ENCODE measurements around the gene GALNT14. TPM values are rescaled to one million over a fixed set of nuclear protein-coding genes. Genes with fewer than 3 reads are reported as not detected.

The GALNT14 gene
- total and polyA plus RNA-seq, 10 of the 15 experiments (the other 5 are each of a cell fraction or from before 2014, with no cell fraction given), result 3.7 to 17.8 (median 6.0) TPM

- 14% methylated on average over 6 of the region's 6 CpGs for WGBS (ENCODE audit: insufficient coverage, insufficient replicate concordance, low lambda C conversion rate, missing lambda C conversion rate)
- Histone ChIP-seq H3K27me3 (replicated peaks in 1 of 2; ENCODE audit: control insufficient read depth in 2 of 2, insufficient read depth in 2 of 2, low read length in 1 of 2) (no peaks in the 10 kb centered on the region; a peak in 1 of 4 replicates), H2AFZ (ENCODE audit: control insufficient read depth, low read depth, low read length) (no peak overlapping the region), H4K20me1 (ENCODE audit: control insufficient read depth, insufficient read depth) (no peaks in the 10 kb centered on the region), H3K9ac (ENCODE audit: control insufficient read depth, insufficient read depth, low read length) (no peak overlapping the region), H3K36me3 (ENCODE audit: control insufficient read depth in 2 of 2, insufficient read depth in 2 of 2, low read length in 1 of 2) (no peaks in the 10 kb centered on the region), H3K4me3 (no peak overlapping the region), H3K4me2 (ENCODE audit: control insufficient read depth, insufficient read depth) (no peak overlapping the region), H3K27ac (ENCODE audit: control insufficient read depth, insufficient read depth) (no peak overlapping the region), H3K79me2 (ENCODE audit: control insufficient read depth, insufficient read depth, low read length) (no peaks in the 10 kb centered on the region), H3K4me1 (ENCODE audit: control insufficient read depth, insufficient read depth, low read length) (no peaks in the 10 kb centered on the region), H3K9me3 (replicated peaks; ENCODE audit: control insufficient read depth, insufficient read depth, low read length) (peaks cover 2% of the 10 kb centered on the region; the same call in 1 of the 3 replicates)
- FAIRE-seq (no peak), DNase-seq (ENCODE audit: low read depth, low spot score) (no peak), ATAC-seq (peak; percentile 67)
- ChIA-PET POLR2A (no interaction called here), SMC1A (ENCODE audit: uncharacterized antibody, unreplicated experiment) (interaction anchor here (0.9 to 2.9 kb wide), 4 partner anchors 19 to 439 kb away, joined by 3 to 10 read pairs (median 3); no protein-coding TSS in a partner anchor), CTCF (interaction anchor here (1.2 to 3.4 kb wide), 5 partner anchors 12 to 180 kb away, joined by 3 to 14 read pairs (median 5); partner anchors contain the start of gene GALNT14), RAD21 (ENCODE audit: unreplicated experiment) (interaction anchor here (0.7 kb wide), 1 partner anchor 185 kb away, joined by 3 read pairs; no protein-coding TSS in a partner anchor)
- intact Hi-C loops (cut with micrococcal nuclease; ENCODE audit: unreplicated experiment) (no loop called here), in situ Hi-C loops (cut with MboI) (loop anchor here (25.0 kb wide), 1 partner anchor 988 kb away; no protein-coding TSS in a partner anchor)
- no TSS peak for BruUV-seq (replicated peaks)
- no peak for TF ChIP-seq SKIL (IDR thresholded peaks at IDR 0.05; ENCODE audit: low read depth, poor library complexity, severe bottlenecking)
- no peak for TF ChIP-seq BRCA1 (IDR thresholded peaks at IDR 0.05; ENCODE audit: low read depth, low read length)
- no peak for TF ChIP-seq BCLAF1 (IDR thresholded peaks at IDR 0.05)
- TF ChIP-seq PKNOX1 (IDR thresholded peaks at IDR 0.05), result peak; percentile 33; the same call in 1 of the 2 replicates
- TF ChIP-seq ZSCAN29 (IDR thresholded peaks at IDR 0.05), result no peak
These were observed 12.0 kb upstream of the GALNT14 start for GRCh38 chr2:31150120-31150670.
